DOHH2 (cell line): ENCODE results near the gene MAGOHB.

Experiments used
- H3F3A ChIP-seq: fragments of 200-600 bp; sonication (generic), shearing (Covaris generic); 2 replicates; pipeline ENCODE4 v1.6.0; 2016; ENCODE audit warnings: antibody characterized with exemption, mild to moderate bottlenecking; ENCODE audit not compliant: control insufficient read depth, insufficient read depth
- H3K27ac ChIP-seq: fragments of 200-600 bp; sonication (generic); 2 replicates; pipeline ENCODE4 v1.5.1; 2014; ENCODE audit warnings: low read depth, mild to moderate bottlenecking, low read length, moderate library complexity
- H3K27me3 ChIP-seq: fragments of 200-600 bp; sonication (generic); 2 replicates; pipeline ENCODE4 v1.6.1; 2014; ENCODE audit warnings: mild to moderate bottlenecking, low read length, mixed read lengths; ENCODE audit not compliant: control insufficient read depth
- H3K36me3 ChIP-seq: fragments of 200-600 bp; sonication (generic); 2 replicates; pipeline ENCODE4 v1.6.1; 2014; ENCODE audit warnings: mild to moderate bottlenecking, low read length, moderate library complexity, mixed read lengths; ENCODE audit not compliant: control insufficient read depth
- H3K4me1 ChIP-seq: fragments of 200-600 bp; sonication (generic); 2 replicates; pipeline ENCODE4 v1.6.1; 2014; ENCODE audit warnings: mild to moderate bottlenecking, low read length, mixed read lengths; ENCODE audit not compliant: control insufficient read depth
- H3K4me2 ChIP-seq: fragments of 200-600 bp; sonication (generic); 2 replicates; pipeline ENCODE4 v1.6.0; 2014; ENCODE audit warnings: mild to moderate bottlenecking, low read length, moderate library complexity
- H3K4me3 ChIP-seq: fragments of 200-600 bp; sonication (generic); 2 replicates; pipeline ENCODE4 v1.5.1; 2014; ENCODE audit warnings: mild to moderate bottlenecking, low read length, mixed read lengths
- H3K79me2 ChIP-seq: fragments of 200-600 bp; sonication (generic); 2 replicates; pipeline ENCODE4 v1.6.1; 2014; ENCODE audit warnings: mild to moderate bottlenecking, low read length, mixed read lengths; ENCODE audit not compliant: control insufficient read depth
- H3K9me2 ChIP-seq: fragments of 200-600 bp; sonication (generic); replicated peaks from 2 replicates; pipeline ENCODE4 v1.6.1; 2014; ENCODE audit warnings: mild to moderate bottlenecking, low read length, mixed read lengths; ENCODE audit not compliant: control insufficient read depth
- H3K9me3 ChIP-seq: fragments of 200-600 bp; sonication (generic); 2 replicates; pipeline ENCODE4 v1.6.1; 2014; ENCODE audit warnings: antibody characterized with exemption, low read length, mixed read lengths; ENCODE audit not compliant: control insufficient read depth, insufficient read depth
- H4K20me1 ChIP-seq: fragments of 200-600 bp; sonication (generic); 2 replicates; pipeline ENCODE4 v1.6.0; 2014; ENCODE audit warnings: low read depth, mild to moderate bottlenecking, antibody characterized with exemption, low read length, moderate library complexity; ENCODE audit not compliant: control insufficient read depth, insufficient read depth
- EZH2phosphoT487 ChIP-seq: fragments of 200-600 bp; sonication (generic); IDR thresholded peaks from 2 replicates; pipeline ENCODE4 v1.6.1; 2017; ENCODE audit warnings: borderline replicate concordance, mild to moderate bottlenecking, antibody characterized with exemption, low read length, moderate library complexity, mixed read lengths
- TF ChIP-seq, protein P1 (sequence below): fragments of 200-600 bp; sonication (generic); IDR thresholded peaks from one replicate; pipeline ENCODE4 v1.5.1; 2014; ENCODE audit warnings: antibody characterized with exemption, mild to moderate bottlenecking, low read depth, low read length; ENCODE audit not compliant: poor library complexity, severe bottlenecking

The MAGOHB gene

DNA sequence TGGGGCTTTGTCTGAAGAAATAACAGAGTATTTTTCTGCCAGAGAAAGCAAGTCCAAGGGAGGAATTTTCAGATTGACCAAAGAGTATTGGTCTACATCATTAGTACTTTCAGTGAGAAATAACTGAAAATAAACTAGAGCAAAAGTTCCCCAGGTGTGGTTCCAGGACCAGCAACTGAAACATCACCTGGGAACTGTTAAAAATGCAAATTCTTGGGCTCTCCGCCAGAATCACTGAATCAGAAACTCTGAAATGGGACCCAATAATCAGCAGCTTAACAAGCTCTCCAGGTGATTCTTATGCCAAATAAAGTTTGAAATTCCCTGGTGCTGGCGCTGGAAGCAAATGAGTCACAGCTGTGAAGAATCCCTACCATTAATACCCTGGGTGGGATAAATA lies 55.6 kb downstream of the MAGOHB start:
- Histone ChIP-seq H3K9me3 (peaks cover 30% of the 10 kb centered on the region), H3K4me3 (peak overlapping the region; percentile 45), H3K27ac (peak overlapping the region; percentile 75), H4K20me1 (no peaks in the 10 kb centered on the region), H3K4me1 (peaks cover 44% of the 10 kb centered on the region), H3K79me2 (no peaks in the 10 kb centered on the region), H3K36me3 (peaks cover 20% of the 10 kb centered on the region), H3K27me3 (no peaks in the 10 kb centered on the region), H3F3A (0 out of 2 replicates have a peak, but pooled peaks cover 5% of the 10 kb centered on the region), H3K9me2 (no peaks in the 10 kb centered on the region), H3K4me2 (peak overlapping the region; percentile 55)
- TF ChIP-seq, protein P1, sequence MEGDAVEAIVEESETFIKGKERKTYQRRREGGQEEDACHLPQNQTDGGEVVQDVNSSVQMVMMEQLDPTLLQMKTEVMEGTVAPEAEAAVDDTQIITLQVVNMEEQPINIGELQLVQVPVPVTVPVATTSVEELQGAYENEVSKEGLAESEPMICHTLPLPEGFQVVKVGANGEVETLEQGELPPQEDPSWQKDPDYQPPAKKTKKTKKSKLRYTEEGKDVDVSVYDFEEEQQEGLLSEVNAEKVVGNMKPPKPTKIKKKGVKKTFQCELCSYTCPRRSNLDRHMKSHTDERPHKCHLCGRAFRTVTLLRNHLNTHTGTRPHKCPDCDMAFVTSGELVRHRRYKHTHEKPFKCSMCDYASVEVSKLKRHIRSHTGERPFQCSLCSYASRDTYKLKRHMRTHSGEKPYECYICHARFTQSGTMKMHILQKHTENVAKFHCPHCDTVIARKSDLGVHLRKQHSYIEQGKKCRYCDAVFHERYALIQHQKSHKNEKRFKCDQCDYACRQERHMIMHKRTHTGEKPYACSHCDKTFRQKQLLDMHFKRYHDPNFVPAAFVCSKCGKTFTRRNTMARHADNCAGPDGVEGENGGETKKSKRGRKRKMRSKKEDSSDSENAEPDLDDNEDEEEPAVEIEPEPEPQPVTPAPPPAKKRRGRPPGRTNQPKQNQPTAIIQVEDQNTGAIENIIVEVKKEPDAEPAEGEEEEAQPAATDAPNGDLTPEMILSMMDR = no peak
- TF ChIP-seq EZH2phosphoT487 = no peak

DNA sequence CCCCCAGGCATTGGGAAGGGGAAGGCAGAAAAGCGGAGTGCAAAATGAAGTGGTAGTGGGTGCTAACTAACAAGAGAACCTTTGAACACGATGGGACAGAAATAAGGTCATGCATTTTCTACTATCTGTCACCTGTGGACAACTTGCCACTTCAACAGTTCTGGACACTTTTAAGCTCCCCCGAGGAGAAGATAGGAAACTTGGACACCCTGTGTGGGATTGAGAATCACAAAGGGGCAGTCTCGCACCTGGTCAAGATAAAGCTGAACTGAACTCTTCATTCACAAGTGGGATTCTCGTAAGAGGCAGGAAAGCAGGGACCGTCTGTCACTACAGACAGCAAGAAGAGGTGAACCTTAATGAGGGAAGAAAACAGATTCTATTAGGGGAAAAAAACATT lies 56.1 kb downstream of the MAGOHB start:
- H3K4me2 ChIP-seq = peak overlapping the region; percentile 55
- no peaks in the 10 kb centered on the region for H3K9me2 ChIP-seq
- H3K4me1 ChIP-seq = peaks cover 44% of the 10 kb centered on the region
- H3K79me2 ChIP-seq = no peaks in the 10 kb centered on the region
- no peaks in the 10 kb centered on the region for H4K20me1 ChIP-seq
- TF ChIP-seq, protein P1 = no peak
- no peak for TF ChIP-seq EZH2phosphoT487
- H3K4me3 ChIP-seq = peak overlapping the region; percentile 45
- H3K36me3 ChIP-seq = peaks cover 20% of the 10 kb centered on the region
- 0 out of 2 replicates have a peak, but pooled peaks cover 5% of the 10 kb centered on the region for H3F3A ChIP-seq
- peak overlapping the region; percentile 75 for H3K27ac ChIP-seq
- H3K27me3 ChIP-seq = no peaks in the 10 kb centered on the region
- peaks cover 31% of the 10 kb centered on the region for H3K9me3 ChIP-seq

GRCh38 chr12:10554756-10555481 lies 58.5 kb downstream of the MAGOHB start:
- H3K9me3 ChIP-seq = peaks cover 42% of the 10 kb centered on the region
- peaks cover 34% of the 10 kb centered on the region for H3K4me1 ChIP-seq
- no peak overlapping the region for H3K4me2 ChIP-seq
- H3K27me3 ChIP-seq = no peaks in the 10 kb centered on the region
- H4K20me1 ChIP-seq = no peaks in the 10 kb centered on the region
- H3F3A ChIP-seq = 0 out of 2 replicates have a peak, but pooled peaks cover 5% of the 10 kb centered on the region
- no peaks in the 10 kb centered on the region for H3K9me2 ChIP-seq
- no peak overlapping the region for H3K27ac ChIP-seq
- peaks cover 20% of the 10 kb centered on the region for H3K36me3 ChIP-seq
- TF ChIP-seq, protein P1 = no peak
- no peak for TF ChIP-seq EZH2phosphoT487
- no peak overlapping the region for H3K4me3 ChIP-seq
- no peaks in the 10 kb centered on the region for H3K79me2 ChIP-seq
